HG02759 (cell line): ENCODE data around the gene VSTM2B.
"Not testable (repeated sequence)": the region's sequence is repeated elsewhere in the genome, so short reads cannot be mapped to it uniquely, and the experiment has no call there.

Experiments
- ATAC-seq: cut with Tn5 transposase; IDR thresholded peaks from one replicate; pipeline ENCODE4 v1.9.1; 2021; ENCODE audit warnings: mild to moderate bottlenecking, moderate library complexity; ENCODE audit not compliant: unreplicated experiment

VSTM2B gene

DNA sequence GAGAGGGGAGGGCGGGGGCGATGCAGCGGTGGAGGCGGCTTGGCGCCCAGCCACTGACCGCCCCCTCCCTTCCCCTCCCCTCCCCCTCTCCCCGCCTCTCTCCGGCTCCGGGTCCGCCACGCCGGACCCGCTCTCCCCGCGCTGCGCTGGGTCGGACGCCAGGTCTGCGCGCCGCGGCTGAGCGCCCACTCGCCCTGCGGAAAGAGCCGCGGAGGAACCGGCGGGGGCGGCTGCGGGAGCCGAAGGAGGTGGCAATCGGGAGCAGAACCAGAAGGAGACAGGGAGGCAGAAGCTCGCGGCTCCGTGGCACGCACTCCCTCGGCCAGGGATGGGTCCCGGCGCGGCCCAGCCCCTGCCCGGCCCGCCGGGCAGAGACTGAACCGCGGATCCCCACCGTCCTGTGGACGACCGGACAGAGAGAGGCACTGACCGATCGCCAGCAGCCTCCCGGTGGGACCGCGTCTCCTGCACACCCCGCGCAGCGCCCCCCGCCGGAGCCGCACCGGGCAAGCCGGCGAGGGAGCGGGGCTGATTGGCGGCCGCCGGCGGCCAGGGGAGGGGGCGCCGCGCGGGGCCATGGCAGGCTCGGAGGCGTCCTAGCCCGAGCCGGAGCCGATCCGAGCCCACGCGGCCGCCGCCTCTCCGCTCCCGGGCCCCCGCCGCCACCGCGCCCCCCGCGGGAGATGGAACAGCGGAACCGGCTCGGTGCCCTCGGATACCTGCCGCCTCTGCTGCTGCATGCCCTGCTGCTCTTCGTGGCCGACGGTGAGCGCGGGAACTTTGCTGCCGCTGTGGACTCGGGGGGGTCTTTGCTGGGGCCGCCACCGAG lies at the start of gene VSTM2B:
TSS of gene VSTM2B (plus strand) at position 94 of the 829 bp plus-strand sequence. CDS start at position 684, 590 bp downstream.
- no peak for ATAC-seq

DNA sequence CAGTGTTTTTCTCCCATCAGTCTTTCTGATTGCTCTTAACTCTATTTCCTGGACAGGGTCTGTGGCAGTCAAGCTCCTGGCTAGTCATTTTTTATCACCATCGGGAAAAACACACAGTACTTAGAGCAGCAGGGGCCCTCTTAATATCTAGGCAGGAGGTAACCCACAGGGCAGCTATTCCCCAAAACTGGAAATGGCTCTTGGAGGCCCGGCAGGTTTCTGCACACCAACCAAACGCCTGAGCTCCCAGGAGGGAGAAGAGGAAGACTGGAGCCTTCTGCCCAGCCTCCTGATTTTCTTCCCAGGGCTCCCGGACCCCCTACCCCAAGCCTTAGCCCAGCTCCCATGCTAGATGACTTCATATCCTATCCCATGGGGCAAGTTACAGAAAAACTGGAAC lies 49.3 kb upstream of the VSTM2B start:
- ATAC-seq = no peak

DNA sequence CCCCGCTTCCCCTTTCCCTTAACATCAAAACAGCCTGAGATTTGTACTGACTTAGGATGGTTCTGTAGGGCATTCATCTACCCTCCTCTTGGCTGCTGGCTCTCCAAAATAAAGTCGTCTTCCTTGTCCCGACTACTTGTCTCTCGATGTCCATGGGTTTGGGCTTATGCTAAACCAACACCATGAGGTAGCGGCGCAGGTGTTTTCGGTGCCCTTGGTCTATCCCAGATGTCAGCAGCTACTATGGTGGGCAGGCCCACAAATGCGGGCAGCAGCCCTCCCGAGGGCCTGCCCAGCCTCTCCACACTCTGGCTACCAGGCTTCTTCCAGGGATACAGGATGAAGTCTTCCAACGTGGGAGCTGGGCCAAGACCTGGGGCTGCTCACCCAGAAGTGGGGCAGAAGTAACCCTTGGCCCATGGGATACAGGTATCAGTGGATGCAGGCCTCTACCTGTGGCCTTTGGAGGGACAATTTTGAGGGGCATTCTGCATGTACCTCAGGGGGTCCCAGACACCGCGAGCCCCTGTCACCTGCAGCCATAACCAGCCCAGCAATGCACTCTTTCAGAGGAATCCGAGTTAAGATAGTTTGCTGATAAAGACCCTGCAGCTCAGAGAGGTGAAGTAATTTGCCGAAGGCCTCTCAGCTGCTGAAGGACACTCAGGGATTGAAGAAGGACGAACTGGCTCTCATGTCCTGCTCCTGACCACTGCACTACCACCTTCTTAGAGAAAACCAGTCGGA lies 47.8 kb upstream of the VSTM2B start:
- no peak for ATAC-seq

GRCh38 chr19:29478578-29479565 lies 46.9 kb upstream of the VSTM2B start:
- no peak for ATAC-seq

DNA sequence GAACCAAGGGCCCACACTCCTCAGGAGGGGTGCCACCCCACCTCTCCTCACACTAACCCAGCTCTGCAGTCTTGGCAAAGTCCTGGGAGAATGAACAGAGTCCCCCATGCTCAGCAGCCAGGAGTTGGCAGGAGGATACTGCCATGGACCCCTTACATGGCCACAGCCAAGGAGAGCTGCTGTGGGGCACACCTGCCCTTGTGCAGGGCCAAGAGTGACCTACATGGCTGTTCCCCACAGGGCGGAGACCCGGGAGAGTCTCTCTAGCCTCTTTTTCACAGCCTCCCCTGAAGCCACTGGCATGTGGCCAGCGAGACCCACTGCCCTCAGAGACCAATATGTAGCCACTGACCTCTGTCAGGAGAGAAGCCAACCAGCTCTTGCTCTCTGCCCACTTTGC lies 45.9 kb upstream of the VSTM2B start:
- ATAC-seq = no peak

DNA sequence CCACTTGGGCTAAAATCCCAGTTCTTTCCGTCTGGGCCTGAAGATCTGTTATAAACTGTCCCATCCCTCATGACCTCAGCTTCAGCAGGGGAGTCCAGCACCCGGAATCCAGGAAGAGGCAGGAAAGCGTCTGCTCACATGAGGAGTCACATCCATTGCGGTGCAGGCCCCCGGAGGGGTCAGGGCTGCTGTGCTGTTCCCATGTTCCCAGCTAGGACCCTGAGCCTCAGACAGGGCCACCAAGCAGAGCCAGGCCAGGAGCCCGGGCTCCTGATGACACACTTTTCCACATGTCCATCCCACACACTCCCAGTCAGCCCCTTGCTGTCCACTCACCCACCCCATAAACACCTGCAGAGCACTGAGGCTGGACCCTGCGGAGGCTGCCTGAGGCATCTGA lies 45.3 kb upstream of the VSTM2B start:
- no peak for ATAC-seq

DNA sequence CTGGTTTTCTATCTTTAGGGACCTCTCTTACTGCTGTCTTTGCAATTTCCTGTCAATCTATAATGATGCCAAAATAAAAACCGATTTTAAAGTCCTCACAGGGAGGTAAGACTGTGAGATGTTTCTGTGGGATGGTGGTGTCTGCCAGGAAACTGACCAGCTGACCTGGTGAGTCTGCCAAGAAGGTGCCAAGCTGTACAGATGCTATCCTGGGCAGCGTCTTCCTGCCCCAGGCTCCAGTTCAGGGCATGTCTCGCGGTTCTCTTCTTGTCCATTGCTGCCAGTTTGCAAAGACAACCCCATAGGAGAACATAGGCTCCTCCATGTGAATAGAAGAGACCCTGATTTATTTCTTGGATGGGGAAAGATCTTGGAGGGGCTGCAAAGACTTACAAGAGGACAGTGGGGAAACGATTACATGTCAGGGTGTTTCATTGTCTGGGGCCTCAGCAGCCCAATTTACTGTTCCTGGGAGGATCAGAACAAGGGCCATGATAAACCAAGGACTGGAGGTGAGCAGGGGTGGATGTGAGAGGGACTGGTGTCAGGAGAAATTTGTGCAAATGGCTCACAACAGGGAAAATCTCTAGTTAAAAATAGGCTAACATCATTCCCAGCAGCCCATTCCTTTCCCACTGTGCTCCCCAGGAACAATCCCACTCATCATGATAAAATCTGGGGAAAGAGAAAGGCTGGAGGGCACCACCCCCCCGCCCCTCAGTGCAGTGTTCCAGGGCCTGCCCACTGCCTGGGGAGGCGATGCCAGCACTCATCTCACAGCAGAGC lies 42.7 kb upstream of the VSTM2B start:
- no peak for ATAC-seq

- ATAC-seq = no peak
These were observed 42.2 kb upstream of the VSTM2B start for GRCh38 chr19:29483641-29483920.

DNA sequence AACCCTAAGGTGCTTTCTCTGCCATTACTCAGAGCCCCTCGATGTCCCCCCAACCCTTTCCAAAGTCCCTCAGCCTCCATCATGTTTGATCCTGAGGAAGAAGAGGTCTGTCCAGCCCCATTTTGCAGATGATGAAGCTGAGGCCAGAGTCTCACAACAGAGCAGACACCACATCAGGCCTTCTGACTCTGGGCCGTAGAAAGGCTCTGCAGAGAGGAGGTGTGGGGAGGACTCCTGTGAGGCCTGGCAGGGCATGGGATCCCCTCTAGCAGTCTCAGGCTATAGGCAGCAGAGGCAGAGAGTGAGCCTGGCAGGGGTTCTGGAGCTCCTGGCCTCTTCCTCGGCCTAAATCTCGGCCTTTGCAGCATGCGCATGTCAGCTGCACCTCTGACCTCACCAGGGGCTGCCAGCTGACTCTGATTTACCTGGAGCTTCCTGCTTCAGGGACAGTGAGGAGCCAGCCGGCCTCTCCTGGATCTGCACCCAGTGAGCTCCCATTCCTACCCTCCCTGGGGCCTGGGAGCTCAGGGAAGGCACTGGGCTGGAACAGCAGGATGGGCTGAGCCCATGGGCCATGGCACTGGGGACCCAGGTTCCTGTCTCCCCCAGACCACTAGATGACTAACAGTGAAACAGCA lies 41.7 kb upstream of the VSTM2B start:
- no peak for ATAC-seq

- ATAC-seq = no peak
These were observed 40.9 kb upstream of the VSTM2B start for GRCh38 chr19:29484876-29485275.

DNA sequence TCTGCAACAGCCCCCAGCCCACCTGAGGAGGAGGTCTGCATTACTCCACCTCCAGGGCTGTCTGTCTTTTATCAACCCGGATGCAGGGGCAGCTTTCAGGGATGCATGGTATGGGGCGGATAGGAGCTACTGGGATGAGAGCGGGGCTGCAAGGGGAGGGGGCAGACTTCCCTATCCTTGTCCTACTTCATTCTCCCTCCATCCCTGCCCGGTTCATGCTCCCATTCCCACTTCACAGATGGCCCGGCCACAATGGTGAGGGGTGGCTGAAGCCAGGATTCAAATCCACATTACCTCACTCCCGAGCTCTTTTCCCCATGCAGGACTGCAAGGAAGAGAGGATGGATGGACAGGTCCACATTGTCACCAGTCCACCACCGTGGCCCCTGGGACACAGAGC lies 40.5 kb upstream of the VSTM2B start:
- ATAC-seq = no peak

GRCh38 chr19:29486961-29487360 lies 38.8 kb upstream of the VSTM2B start:
- not testable (repeated sequence) for ATAC-seq

GRCh38 chr19:29487432-29487831 lies 38.4 kb upstream of the VSTM2B start:
- ATAC-seq = no peak

DNA sequence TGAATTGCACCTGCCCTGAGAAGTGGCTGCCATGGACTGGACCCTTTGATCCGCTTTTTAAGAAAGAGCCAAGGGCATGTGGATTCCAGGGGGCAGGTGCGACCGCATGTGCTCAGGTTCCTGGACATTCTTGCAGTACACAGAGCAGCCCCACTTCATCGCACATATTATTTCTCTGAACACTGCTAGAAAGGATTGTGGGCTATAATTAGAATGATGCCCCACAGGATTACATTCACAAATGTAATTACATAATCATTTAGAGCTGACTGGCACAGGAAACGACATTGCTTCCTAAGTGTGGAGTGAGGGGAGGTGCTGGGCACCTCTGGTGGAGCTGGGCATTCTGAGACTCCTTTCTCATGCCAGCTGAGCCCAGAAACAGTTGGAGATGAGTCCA lies 37.5 kb upstream of the VSTM2B start:
- ATAC-seq = no peak

DNA sequence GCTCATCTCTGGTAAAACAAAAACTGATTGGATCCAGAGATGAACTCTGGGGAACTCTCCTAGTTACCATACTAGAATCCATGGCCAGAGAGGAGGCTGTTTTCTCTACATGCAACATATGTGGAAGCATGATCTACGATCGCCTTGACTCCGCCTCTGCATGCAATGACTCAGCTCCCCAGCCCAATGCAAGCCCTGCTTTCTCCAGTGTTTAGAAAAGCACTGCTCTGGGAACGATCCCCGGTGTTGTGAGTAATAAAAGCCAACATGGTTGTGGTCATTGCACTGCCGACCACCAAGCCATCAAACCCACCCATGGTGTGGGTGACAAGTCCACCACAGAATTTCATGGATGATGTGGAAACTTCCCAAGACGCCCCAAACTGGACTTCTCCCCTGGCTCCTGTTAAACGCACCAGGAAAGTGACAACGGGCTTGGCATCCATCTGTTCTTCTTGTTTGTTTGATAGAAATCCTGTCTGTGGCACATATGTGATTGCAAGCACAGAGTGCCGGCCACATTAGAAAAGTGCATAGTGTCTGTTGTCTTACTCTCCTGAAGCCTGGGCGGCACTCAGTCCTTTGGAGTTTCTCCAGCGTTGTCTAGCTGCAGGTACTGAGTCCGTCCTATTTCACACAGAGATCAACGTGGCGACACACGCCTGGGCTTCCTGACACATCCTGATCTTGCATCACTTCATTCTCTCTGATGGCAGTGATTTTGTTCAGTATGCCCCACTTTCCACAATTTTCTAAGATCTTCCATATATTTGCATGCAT lies 36.4 kb upstream of the VSTM2B start:
- ATAC-seq = no peak

GRCh38 chr19:29491491-29491890 lies 34.3 kb upstream of the VSTM2B start:
- ATAC-seq = no peak

DNA sequence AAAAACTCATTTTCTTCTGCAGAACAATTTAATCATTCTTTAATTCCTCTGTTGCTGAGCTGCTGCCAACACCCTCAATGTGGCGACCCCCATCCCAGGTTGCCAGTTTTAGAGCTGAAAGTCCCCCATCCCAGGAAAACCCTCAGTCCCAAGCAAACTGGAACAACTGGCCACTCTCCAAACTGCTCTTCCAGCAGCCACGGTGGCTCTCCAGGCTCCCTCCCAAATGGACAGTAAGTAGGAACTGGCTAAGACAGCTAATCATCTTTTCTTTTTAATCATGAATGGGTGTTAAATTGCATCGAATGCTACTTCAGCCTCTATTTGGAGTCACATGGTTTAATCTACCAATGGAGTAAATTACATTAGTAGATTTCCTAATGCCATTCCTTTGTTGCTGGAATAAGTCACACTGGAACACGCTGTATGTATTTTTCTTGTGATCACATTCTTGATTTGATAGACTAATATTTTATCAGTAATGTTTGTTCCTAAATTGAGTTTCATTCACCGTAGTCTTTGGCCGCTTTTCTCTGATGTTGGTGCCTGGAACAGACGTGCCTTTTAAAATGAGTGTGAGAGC lies 33.7 kb upstream of the VSTM2B start:
- ATAC-seq = no peak

- ATAC-seq = no peak
These were observed 33.0 kb upstream of the VSTM2B start for GRCh38 chr19:29492769-29493168.

DNA sequence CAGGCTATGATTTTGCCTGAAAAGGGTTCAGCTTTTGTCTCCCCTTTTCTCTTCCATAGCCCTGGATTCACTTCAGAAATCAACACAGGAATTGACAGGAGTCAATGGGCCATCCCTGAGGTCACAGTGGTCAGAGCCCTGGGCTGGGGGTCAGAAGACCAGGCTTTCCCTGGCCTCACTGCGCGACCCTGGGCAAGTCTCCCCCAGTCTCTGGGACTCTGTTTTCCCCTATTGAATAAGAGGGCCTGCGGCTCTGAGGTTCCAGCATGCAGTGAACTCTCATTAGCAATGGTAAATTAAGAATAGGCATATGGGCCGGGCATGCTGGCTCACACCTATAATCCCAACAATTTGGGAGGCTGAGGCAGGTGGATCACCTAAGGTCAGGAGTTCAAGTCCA lies 30.7 kb upstream of the VSTM2B start:
- ATAC-seq = no peak
